ENCODE data around the gene CLDN4.

DNA sequence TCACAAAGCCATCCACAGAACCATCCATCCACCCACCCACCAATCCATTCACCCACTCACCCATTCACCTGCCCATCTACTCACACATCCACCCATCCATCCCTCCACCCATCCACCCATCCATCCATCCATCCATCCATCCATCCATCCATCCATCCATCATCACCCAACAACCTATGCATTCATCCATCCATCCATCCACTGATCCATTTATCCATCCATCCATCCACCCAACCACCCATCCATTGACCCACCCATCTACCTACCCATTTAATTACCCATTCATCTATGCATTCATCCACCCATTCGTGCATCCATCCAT lies 35.6 kb downstream of the CLDN4 start:
- no peak for TF ChIP-seq POLR2A (IDR thresholded peaks at IDR 0.05)
- TF ChIP-seq, protein P1, sequence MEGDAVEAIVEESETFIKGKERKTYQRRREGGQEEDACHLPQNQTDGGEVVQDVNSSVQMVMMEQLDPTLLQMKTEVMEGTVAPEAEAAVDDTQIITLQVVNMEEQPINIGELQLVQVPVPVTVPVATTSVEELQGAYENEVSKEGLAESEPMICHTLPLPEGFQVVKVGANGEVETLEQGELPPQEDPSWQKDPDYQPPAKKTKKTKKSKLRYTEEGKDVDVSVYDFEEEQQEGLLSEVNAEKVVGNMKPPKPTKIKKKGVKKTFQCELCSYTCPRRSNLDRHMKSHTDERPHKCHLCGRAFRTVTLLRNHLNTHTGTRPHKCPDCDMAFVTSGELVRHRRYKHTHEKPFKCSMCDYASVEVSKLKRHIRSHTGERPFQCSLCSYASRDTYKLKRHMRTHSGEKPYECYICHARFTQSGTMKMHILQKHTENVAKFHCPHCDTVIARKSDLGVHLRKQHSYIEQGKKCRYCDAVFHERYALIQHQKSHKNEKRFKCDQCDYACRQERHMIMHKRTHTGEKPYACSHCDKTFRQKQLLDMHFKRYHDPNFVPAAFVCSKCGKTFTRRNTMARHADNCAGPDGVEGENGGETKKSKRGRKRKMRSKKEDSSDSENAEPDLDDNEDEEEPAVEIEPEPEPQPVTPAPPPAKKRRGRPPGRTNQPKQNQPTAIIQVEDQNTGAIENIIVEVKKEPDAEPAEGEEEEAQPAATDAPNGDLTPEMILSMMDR (IDR thresholded peaks at IDR 0.05), result no peak

Data from lower leg skin (tissue), 3 donors.